Liver (tissue), 9 donors: Measurements from ENCODE around the gene HVCN1. TPM values are rescaled to one million over a fixed set of nuclear protein-coding genes. Genes with fewer than 3 reads are reported as not detected.

Experiments used
- DNase-seq: peaks from one replicate; pipeline ENCODE4 v3.0.0-alpha.2; 2017; ENCODE audit warnings: low spot score
- H3K27ac ChIP-seq, 2 donors: one replicate each; pipeline ENCODE4 v1.7.0; 2013; ENCODE audit warnings: inconsistent platforms in 2 of 2, low read length in 2 of 2, control low read depth in 1 of 2, low read depth in 1 of 2, mild to moderate bottlenecking in 1 of 2
- H3K27me3 ChIP-seq, 4 donors: one replicate each; pipeline versions ENCODE4 v1.6.1 to v1.7.0; 2013; ENCODE audit warnings: low read length in 3 of 4, inconsistent platforms in 1 of 4, mild to moderate bottlenecking in 1 of 4, moderate library complexity in 1 of 4; ENCODE audit not compliant: control insufficient read depth in 4 of 4, insufficient read depth in 4 of 4
- H3K36me3 ChIP-seq, 4 donors: one replicate each; pipeline versions ENCODE4 v1.6.1 to v1.7.0; 2013; ENCODE audit warnings: low read length in 3 of 4, mild to moderate bottlenecking in 3 of 4, low read depth in 1 of 4, moderate library complexity in 1 of 4; ENCODE audit not compliant: control insufficient read depth in 4 of 4, insufficient read depth in 3 of 4
- H3K4me1 ChIP-seq, 4 donors: one replicate each; pipeline versions ENCODE4 v1.6.1 to v1.7.0; 2013; ENCODE audit warnings: low read length in 3 of 4, mild to moderate bottlenecking in 3 of 4, moderate library complexity in 1 of 4; ENCODE audit not compliant: control insufficient read depth in 4 of 4, insufficient read depth in 4 of 4
- H3K4me3 ChIP-seq, 3 donors: one replicate each; pipeline versions ENCODE4 v1.6.1 to v1.7.0; 2013; ENCODE audit warnings: low read length in 3 of 3, control low read depth in 1 of 3, low read depth in 1 of 3, mild to moderate bottlenecking in 1 of 3
- H3K9ac ChIP-seq, 2 donors: one replicate each; pipeline ENCODE4 v1.7.0; 2013; ENCODE audit warnings: low read length in 2 of 2, mild to moderate bottlenecking in 2 of 2, moderate library complexity in 2 of 2, control low read depth in 1 of 2, low read depth in 1 of 2
- H3K9me3 ChIP-seq, 4 donors: one replicate each; pipeline versions ENCODE4 v1.6.1 to v1.7.0; 2013; ENCODE audit warnings: low read length in 3 of 4; ENCODE audit not compliant: control insufficient read depth in 4 of 4
- FOXA2 ChIP-seq: IDR thresholded peaks from 2 replicates; pipeline ENCODE4 v1.6.1; 2016; ENCODE audit warnings: antibody characterized with exemption
- GABPA ChIP-seq, 2 donors: IDR thresholded peaks in 1 of 2; conservative IDR thresholded peaks in 1 of 2; 2 replicates each; pipeline ENCODE4 v1.6.1; 2016; ENCODE audit warnings: antibody characterized with exemption in 2 of 2, mild to moderate bottlenecking in 1 of 2, moderate library complexity in 1 of 2
- HNF4A ChIP-seq, 2 donors: conservative IDR thresholded peaks; 2 replicates each; pipeline ENCODE4 v1.6.1; 2016; ENCODE audit warnings: antibody characterized with exemption in 2 of 2, mild to moderate bottlenecking in 2 of 2
- HNF4G ChIP-seq: IDR thresholded peaks from 2 replicates; pipeline ENCODE4 v1.6.1; 2016; ENCODE audit warnings: antibody characterized with exemption
- JUND ChIP-seq, 2 donors: IDR thresholded peaks; 2 replicates each; pipeline ENCODE4 v1.6.1; 2016; ENCODE audit warnings: antibody characterized with exemption in 2 of 2
- NR2F2 ChIP-seq: IDR thresholded peaks from 2 replicates; pipeline ENCODE4 v1.6.1; 2016; ENCODE audit warnings: antibody characterized with exemption
- RXRA ChIP-seq, 2 donors: IDR thresholded peaks; 2 replicates each; pipeline ENCODE4 v1.6.1; 2017 to 2018; ENCODE audit warnings: antibody characterized with exemption in 2 of 2, mild to moderate bottlenecking in 1 of 2
- TAF1 ChIP-seq: conservative IDR thresholded peaks from 2 replicates; pipeline ENCODE4 v1.6.1; 2016; ENCODE audit warnings: antibody characterized with exemption, mild to moderate bottlenecking
- YY1 ChIP-seq: IDR thresholded peaks from 2 replicates; pipeline ENCODE4 v1.6.1; 2016; ENCODE audit warnings: antibody characterized with exemption, mild to moderate bottlenecking
- WGBS: extraction: QIAGEN DNeasy Blood & Tissue Kit; methylation state at CpG from one replicate; pipeline ENCODE4 v1.1.7; 2013; 5-methylcytosine and 5-hydroxymethylcytosine counted together
- polyA plus RNA-seq, 2 donors: library from polyadenylated mRNA; stranded (reverse) in 1 of 2; unstranded in 1 of 2; fragments of 200-250 nt in 1 of 2; fragments of >200 nt in 1 of 2; fragmentation: Nextera tagmentation in 1 of 2; extraction: Ambion mirVana in 1 of 2; gene quantifications; one replicate each; pipeline versions ENCODE4 v1.2.1 to v1.2.3, GENCODE V29; 2013 to 2015
- total RNA-seq, 2 donors: library from RNA; depleted of rRNA; stranded (reverse); fragments of >200 nt; gene quantifications; one replicate each; pipeline ENCODE4 v1.2.3, GENCODE V29; 2014
- TF ChIP-seq, protein P1 (sequence below): IDR thresholded peaks from 2 replicates; pipeline ENCODE4 v1.6.1; 2016; ENCODE audit warnings: antibody characterized with exemption
- TF ChIP-seq, protein P2 (sequence below): IDR thresholded peaks from 2 replicates; pipeline ENCODE4 v1.6.1; 2016; ENCODE audit warnings: antibody characterized with exemption
- TF ChIP-seq, protein P3 (sequence below): IDR thresholded peaks from 2 replicates; pipeline ENCODE4 v1.6.1; 2016; ENCODE audit warnings: antibody characterized with exemption, mild to moderate bottlenecking
- donor health status: healthy.
- donor health status: healthy.
- donor health status: healthy.
- donor health status: healthy.
- donor health status: healthy.

The HVCN1 gene
- total and polyA plus RNA-seq, 4 donors = 1.8 to 5.4 (median 2.5) TPM

DNA sequence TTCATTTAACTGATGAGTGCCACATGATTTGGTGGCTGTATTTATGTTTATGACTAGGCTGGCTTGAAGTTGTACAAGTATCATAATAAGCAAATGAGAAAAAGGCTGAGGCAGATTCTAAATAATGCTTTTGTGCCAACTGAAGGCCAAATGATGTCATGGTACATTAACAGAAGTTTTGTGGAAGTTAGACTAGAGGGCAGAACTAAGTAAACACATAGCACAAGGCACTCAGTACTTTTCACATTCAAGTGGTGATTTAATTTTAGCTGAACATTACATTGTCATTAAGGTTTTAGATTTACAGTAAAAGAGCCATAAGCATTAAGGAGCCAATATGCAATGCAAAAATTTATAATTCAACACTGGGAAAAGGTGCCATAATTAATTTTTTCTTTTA, 32.7 kb upstream of the HVCN1 start:
- no peak overlapping the region for H3K9ac ChIP-seq
- H3K36me3 ChIP-seq = peaks cover 9 to 79% (median 63%) of the 10 kb centered on the region in 4 donors
- no peak overlapping the region for H3K4me3 ChIP-seq
- H3K27ac ChIP-seq = no peak overlapping the region
- no peaks in the 10 kb centered on the region for H3K4me1 ChIP-seq
- H3K9me3 ChIP-seq = no peaks in the 10 kb centered on the region
- TF ChIP-seq HNF4A (conservative IDR thresholded peaks at IDR 0.05) = peak in 1 of 2 donors; percentile 11
- TF ChIP-seq, protein P1, sequence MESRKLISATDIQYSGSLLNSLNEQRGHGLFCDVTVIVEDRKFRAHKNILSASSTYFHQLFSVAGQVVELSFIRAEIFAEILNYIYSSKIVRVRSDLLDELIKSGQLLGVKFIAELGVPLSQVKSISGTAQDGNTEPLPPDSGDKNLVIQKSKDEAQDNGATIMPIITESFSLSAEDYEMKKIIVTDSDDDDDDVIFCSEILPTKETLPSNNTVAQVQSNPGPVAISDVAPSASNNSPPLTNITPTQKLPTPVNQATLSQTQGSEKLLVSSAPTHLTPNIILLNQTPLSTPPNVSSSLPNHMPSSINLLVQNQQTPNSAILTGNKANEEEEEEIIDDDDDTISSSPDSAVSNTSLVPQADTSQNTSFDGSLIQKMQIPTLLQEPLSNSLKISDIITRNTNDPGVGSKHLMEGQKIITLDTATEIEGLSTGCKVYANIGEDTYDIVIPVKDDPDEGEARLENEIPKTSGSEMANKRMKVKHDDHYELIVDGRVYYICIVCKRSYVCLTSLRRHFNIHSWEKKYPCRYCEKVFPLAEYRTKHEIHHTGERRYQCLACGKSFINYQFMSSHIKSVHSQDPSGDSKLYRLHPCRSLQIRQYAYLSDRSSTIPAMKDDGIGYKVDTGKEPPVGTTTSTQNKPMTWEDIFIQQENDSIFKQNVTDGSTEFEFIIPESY = no peak
- no peak for DNase-seq
- no peaks in the 10 kb centered on the region for H3K27me3 ChIP-seq

DNA sequence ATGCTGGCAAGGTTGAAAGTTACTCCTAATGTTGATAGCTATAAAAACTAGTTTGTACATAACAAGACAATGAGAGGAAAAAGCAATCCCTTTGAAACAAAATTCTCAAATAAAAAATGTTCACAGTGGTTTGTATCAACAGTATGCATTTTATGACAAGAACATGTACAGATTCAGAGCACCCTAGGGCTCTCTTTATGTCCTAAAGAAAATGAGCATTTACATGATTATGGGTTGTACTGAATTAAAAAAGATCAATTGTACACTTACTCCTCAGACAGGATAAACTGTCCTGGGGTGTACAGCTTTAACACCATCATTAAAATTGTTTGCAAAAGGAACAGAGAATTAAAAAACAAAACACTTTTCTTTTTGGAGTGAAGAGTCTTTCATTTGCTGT, 31.6 kb upstream of the HVCN1 start:
- H3K36me3 ChIP-seq = peaks cover 9 to 72% (median 62%) of the 10 kb centered on the region in 4 donors
- no peak for DNase-seq
- no peaks in the 10 kb centered on the region for H3K4me1 ChIP-seq
- H3K27me3 ChIP-seq = no peaks in the 10 kb centered on the region
- H3K27ac ChIP-seq = no peak overlapping the region
- TF ChIP-seq, protein P2, sequence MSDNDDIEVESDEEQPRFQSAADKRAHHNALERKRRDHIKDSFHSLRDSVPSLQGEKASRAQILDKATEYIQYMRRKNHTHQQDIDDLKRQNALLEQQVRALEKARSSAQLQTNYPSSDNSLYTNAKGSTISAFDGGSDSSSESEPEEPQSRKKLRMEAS = no peak
- TF ChIP-seq GABPA (IDR thresholded peaks at IDR 0.05 in 1 of 2, conservative IDR thresholded peaks at IDR 0.05 in 1 of 2) (no peak), JUND (IDR thresholded peaks at IDR 0.05) (no peak), HNF4G (no peak), TAF1 (no peak), NR2F2 (no peak), RXRA (IDR thresholded peaks at IDR 0.05) (no peak), YY1 (no peak), HNF4A (conservative IDR thresholded peaks at IDR 0.05) (no peak)
- H3K9me3 ChIP-seq = no peaks in the 10 kb centered on the region
- no peak overlapping the region for H3K4me3 ChIP-seq
- no peak overlapping the region for H3K9ac ChIP-seq

DNA sequence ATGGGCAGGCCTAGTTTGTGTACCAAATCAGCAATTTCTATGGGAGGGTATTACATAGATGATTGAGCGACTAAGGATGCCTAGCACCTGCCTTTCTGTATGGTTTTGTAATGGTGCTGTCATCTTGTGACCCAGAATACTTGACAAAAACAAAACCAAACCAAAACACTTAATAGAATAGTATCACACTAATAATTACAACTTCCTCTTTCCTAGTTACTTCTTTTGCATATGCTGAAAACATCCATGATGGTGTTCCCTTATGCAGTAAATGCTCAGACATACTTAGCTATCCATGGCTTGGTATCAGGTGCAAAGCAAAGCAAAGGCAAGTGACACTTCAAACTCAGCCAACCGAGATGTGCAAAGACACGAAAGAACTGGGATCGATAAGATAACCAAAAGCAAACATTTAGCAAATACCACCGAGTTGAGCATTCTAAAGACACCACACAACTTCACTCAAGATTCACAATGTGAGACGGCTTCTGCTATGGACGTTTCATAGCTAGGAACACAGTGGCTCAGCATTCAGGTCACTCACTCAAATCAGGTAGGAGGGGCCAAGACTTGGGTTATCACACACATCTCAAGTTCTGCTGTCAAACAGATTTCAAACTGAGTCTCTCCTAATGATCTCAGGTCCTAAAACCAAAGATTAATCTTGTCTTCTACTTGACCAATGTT, 29.4 kb upstream of the HVCN1 start:
- TF ChIP-seq FOXA2 (no peak), GABPA (IDR thresholded peaks at IDR 0.05 in 1 of 2, conservative IDR thresholded peaks at IDR 0.05 in 1 of 2) (no peak)
- TF ChIP-seq, protein P3, sequence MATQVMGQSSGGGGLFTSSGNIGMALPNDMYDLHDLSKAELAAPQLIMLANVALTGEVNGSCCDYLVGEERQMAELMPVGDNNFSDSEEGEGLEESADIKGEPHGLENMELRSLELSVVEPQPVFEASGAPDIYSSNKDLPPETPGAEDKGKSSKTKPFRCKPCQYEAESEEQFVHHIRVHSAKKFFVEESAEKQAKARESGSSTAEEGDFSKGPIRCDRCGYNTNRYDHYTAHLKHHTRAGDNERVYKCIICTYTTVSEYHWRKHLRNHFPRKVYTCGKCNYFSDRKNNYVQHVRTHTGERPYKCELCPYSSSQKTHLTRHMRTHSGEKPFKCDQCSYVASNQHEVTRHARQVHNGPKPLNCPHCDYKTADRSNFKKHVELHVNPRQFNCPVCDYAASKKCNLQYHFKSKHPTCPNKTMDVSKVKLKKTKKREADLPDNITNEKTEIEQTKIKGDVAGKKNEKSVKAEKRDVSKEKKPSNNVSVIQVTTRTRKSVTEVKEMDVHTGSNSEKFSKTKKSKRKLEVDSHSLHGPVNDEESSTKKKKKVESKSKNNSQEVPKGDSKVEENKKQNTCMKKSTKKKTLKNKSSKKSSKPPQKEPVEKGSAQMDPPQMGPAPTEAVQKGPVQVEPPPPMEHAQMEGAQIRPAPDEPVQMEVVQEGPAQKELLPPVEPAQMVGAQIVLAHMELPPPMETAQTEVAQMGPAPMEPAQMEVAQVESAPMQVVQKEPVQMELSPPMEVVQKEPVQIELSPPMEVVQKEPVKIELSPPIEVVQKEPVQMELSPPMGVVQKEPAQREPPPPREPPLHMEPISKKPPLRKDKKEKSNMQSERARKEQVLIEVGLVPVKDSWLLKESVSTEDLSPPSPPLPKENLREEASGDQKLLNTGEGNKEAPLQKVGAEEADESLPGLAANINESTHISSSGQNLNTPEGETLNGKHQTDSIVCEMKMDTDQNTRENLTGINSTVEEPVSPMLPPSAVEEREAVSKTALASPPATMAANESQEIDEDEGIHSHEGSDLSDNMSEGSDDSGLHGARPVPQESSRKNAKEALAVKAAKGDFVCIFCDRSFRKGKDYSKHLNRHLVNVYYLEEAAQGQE = no peak
- H3K36me3 ChIP-seq = peaks cover 2 to 53% (median 46%) of the 10 kb centered on the region in 4 donors
- H3K27me3 ChIP-seq = no peaks in the 10 kb centered on the region
- no peaks in the 10 kb centered on the region for H3K4me1 ChIP-seq
- no peaks in the 10 kb centered on the region for H3K9me3 ChIP-seq
- DNase-seq = no peak
- no peak overlapping the region for H3K9ac ChIP-seq
- no peak overlapping the region for H3K27ac ChIP-seq
- WGBS = 74% methylated on average over 7 of the region's 7 CpGs
- H3K4me3 ChIP-seq = no peak overlapping the region
